Hematopoietic multipotent progenitor cell treated with erythropoietin and hydrocortisone succinate and interleukin-3 and kit ligand, for 17 days (in vitro differentiated cells): ENCODE results near the gene SLC8A1.

Experiments used
- DNase-seq: peaks from one replicate; pipeline ENCODE4 v3.0.0-alpha.2; 2015; ENCODE audit warnings: low spot score

The SLC8A1 gene

GRCh38 chr2:40230707-40231432 is 221.0 kb downstream of the SLC8A1 start:
- DNase-seq: no peak

GRCh38 chr2:40230186-40230585 is 221.7 kb downstream of the SLC8A1 start:
- no peak for DNase-seq

- DNase-seq: no peak
Measured at GRCh38 chr2:40228310-40228709, 223.6 kb downstream of the SLC8A1 start.

GRCh38 chr2:40227210-40227609 is 224.7 kb downstream of the SLC8A1 start:
- no peak for DNase-seq

GRCh38 chr2:40226637-40227036 is 225.3 kb downstream of the SLC8A1 start:
- DNase-seq: no peak

- DNase-seq: no peak
Measured at GRCh38 chr2:40225670-40226210, 226.2 kb downstream of the SLC8A1 start.

GRCh38 chr2:40224318-40224717 is 227.6 kb downstream of the SLC8A1 start:
- no peak for DNase-seq

GRCh38 chr2:40220177-40220925 is 231.5 kb downstream of the SLC8A1 start:
- DNase-seq: no peak

GRCh38 chr2:40219141-40219540 is 232.7 kb downstream of the SLC8A1 start:
- DNase-seq: no peak

GRCh38 chr2:40218679-40219078 is 233.2 kb downstream of the SLC8A1 start:
- DNase-seq: no peak

- DNase-seq: no peak
Measured at GRCh38 chr2:40213619-40214018, 238.3 kb downstream of the SLC8A1 start.

GRCh38 chr2:40213071-40213470 is 238.8 kb downstream of the SLC8A1 start:
- no peak for DNase-seq

- no peak for DNase-seq
Measured at GRCh38 chr2:40210968-40211353, 240.9 kb downstream of the SLC8A1 start.

- DNase-seq: no peak
Measured at GRCh38 chr2:40210344-40210967, 241.4 kb downstream of the SLC8A1 start.

- DNase-seq: no peak
Measured at GRCh38 chr2:40209761-40210160, 242.1 kb downstream of the SLC8A1 start.

GRCh38 chr2:40208463-40208862 is 243.4 kb downstream of the SLC8A1 start:
- DNase-seq: no peak

- no peak for DNase-seq
Measured at GRCh38 chr2:40204268-40204667, 247.6 kb downstream of the SLC8A1 start.

- DNase-seq: no peak
Measured at GRCh38 chr2:40202798-40203400, 249.0 kb downstream of the SLC8A1 start.

GRCh38 chr2:40201425-40201824 is 250.5 kb downstream of the SLC8A1 start:
- no peak for DNase-seq

- no peak for DNase-seq
Measured at GRCh38 chr2:40200366-40200915, 251.4 kb downstream of the SLC8A1 start.

GRCh38 chr2:40199771-40200170 is 252.1 kb downstream of the SLC8A1 start:
- no peak for DNase-seq

GRCh38 chr2:40197121-40197520 is 254.8 kb downstream of the SLC8A1 start:
- no peak for DNase-seq
